ENCODE data around the gene CLDND2. TPM values are rescaled to one million over a fixed set of nuclear protein-coding genes. Genes with fewer than 3 reads are reported as not detected.
A peak's percentile ranks its signal among the peaks of the same experiment; 100 is the strongest.

CLDND2 gene
- total and polyA plus RNA-seq, 2 of the 8 experiments (the other 6 are each of a cell fraction or from before 2014, with no cell fraction given) = 0.21 to 0.56 TPM

DNA sequence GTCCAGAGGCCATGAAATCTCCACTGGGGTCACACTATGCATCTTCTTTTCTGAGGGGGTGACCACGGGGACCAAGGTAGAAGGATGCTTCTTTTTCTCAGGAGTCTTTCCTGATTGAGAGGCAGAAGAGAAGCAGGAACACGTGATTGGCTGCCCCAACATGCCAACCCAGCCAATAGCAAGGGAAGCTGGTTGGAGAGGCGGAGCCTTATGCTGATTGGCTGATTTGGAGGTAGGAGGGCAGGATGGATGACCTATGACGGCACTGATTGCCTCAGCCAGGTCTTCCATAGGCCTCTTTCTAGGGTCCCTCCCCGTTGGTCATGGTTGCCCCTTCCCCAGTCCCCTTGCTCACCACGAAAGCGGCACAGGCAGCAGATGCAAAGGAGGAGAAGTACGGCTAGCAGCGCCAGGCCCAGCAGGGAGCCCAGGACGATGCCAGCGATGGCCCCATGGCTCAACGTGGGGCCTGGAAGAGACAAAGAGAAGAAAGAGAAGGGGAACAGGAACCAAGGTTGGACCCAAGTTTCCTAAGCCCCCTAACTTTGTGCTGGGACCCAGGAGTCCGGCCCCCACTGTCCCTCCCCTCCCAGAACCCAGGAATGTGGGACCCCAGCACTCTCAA is 34.9 kb downstream of the CLDND2 start:
- Histone ChIP-seq H3K36me3 (ENCODE audit: control insufficient read depth in 2 of 4, insufficient read depth in 4 of 4, low read length in 3 of 4) (peaks cover 0 to 16% (median 2%) of the 10 kb centered on the region in 4 experiments; a peak in 4 of 8 replicates), H2BK12ac (ENCODE audit: low read depth, low read length) (no peak overlapping the region), H4K91ac (replicated peaks; ENCODE audit: insufficient read length, low read length) (no peak overlapping the region), H2AK5ac (ENCODE audit: low read depth, low read length) (no peak overlapping the region), H3K4ac (replicated peaks; ENCODE audit: insufficient read length, low read depth, low read length) (no peak overlapping the region), H2BK120ac (replicated peaks; ENCODE audit: low read depth, low read length) (no peak overlapping the region), H3K18ac (ENCODE audit: extremely low read depth, low read length) (no peak overlapping the region), H2BK20ac (ENCODE audit: low read length) (no peak overlapping the region), H3K56ac (replicated peaks; ENCODE audit: insufficient read length, low read depth, low read length) (no peak overlapping the region), H4K20me1 (replicated peaks in 1 of 2; ENCODE audit: control insufficient read depth in 1 of 2, insufficient read depth in 2 of 2, low read length in 2 of 2) (no peaks in the 10 kb centered on the region), H3K9ac (replicated peaks in 1 of 4; ENCODE audit: extremely low read depth in 1 of 4, low read depth in 3 of 4, low read length in 3 of 4) (no peak overlapping the region), H3K79me1 (ENCODE audit: low read depth, low read length) (no peaks in the 10 kb centered on the region), H2BK5ac (ENCODE audit: low read depth, low read length) (no peak overlapping the region), H3K4me2 (ENCODE audit: insufficient read depth in 1 of 2, low read depth in 2 of 2, low read length in 2 of 2) (no peak overlapping the region), H3K9me3 (ENCODE audit: insufficient read depth in 2 of 2, low read depth in 1 of 2, low read length in 1 of 2) (no peaks in the 10 kb centered on the region; a peak in 1 of 4 replicates), H3K23me2 (ENCODE audit: low read depth, low read length) (no peaks in the 10 kb centered on the region), H2BK15ac (ENCODE audit: low read length) (no peak overlapping the region), H3K14ac (ENCODE audit: insufficient read length) (no peak overlapping the region), H4K8ac (ENCODE audit: extremely low read depth, insufficient read depth, low read length) (no peak overlapping the region), H2AFZ (ENCODE audit: low read length) (no peak overlapping the region), H3K23ac (ENCODE audit: insufficient read length) (no peak overlapping the region), H4K5ac (ENCODE audit: insufficient read length, low read depth, low read length) (no peak overlapping the region), H3K79me2 (ENCODE audit: control insufficient read depth in 1 of 2, insufficient read depth in 2 of 2, low read length in 2 of 2) (no peaks in the 10 kb centered on the region), H3K4me3 (ENCODE audit: extremely low read depth in 1 of 4, insufficient read depth in 2 of 4, low read depth in 3 of 4, low read length in 4 of 4) (no peak overlapping the region), H3K4me1 (replicated peaks in 1 of 4; ENCODE audit: control insufficient read depth in 3 of 4, insufficient read depth in 4 of 4, low read length in 3 of 4) (peaks cover 0 to 4% (median 0%) of the 10 kb centered on the region in 4 experiments; a peak in 2 of 7 replicates), H3K27me3 (replicated peaks in 1 of 4; ENCODE audit: control insufficient read depth in 3 of 4, extremely low read depth in 1 of 4, insufficient read depth in 3 of 4, low read length in 3 of 4) (no peaks in the 10 kb centered on the region), H3K27ac (ENCODE audit: low read depth, low read length) (no peak overlapping the region)
- ChIA-PET POLR2A (ENCODE audit: partially characterized antibody) (interaction anchor here (0.5 to 1.2 kb wide), 2 partner anchors 41 to 592 kb away, joined by 3 read pairs; no protein-coding TSS in a partner anchor), CTCF (ENCODE audit: partially characterized antibody) (interaction anchor here (0.6 to 1.1 kb wide), 2 partner anchors 39 to 775 kb away, joined by 3 read pairs; no protein-coding TSS in a partner anchor)
- DNase-seq (ENCODE audit: low read depth in 1 of 2, low spot score in 2 of 2) (no peak), FAIRE-seq (peak; percentile 13)
- 92% methylated on average over 13 of the region's 13 CpGs; no CpG with 5 or more reads in 1 of the 2 experiments for WGBS, 2 experiments (ENCODE audit: extremely low coverage in 1 of 2, insufficient coverage in 1 of 2, insufficient read length in 1 of 2, insufficient replicate concordance in 2 of 2, low coverage in 1 of 2, low lambda C conversion rate in 2 of 2, missing lambda C conversion rate in 1 of 2)
- TF ChIP-seq POU5F1 (IDR thresholded peaks at IDR 0.05; ENCODE audit: low read depth, low read length) (no peak), SP1 (IDR thresholded peaks at IDR 0.05; ENCODE audit: low read depth, low read length) (peak; percentile 75; the same call in 1 of the 2 replicates), EP300 (IDR thresholded peaks at IDR 0.05; ENCODE audit: borderline replicate concordance in 1 of 2, low read depth in 2 of 2, low read length in 2 of 2) (no peak), ATF2 (IDR thresholded peaks at IDR 0.05; ENCODE audit: low read length) (no peak)

Data from H1 (cell line).